ENCODE results near the gene TCF20. TPM values are rescaled to one million over a fixed set of nuclear protein-coding genes. Genes with fewer than 3 reads are reported as not detected.

TCF20 gene
- 53.7 and 67.4 TPM in 2 replicates for total RNA-seq (ENCODE audit: low replicate concordance)

DNA sequence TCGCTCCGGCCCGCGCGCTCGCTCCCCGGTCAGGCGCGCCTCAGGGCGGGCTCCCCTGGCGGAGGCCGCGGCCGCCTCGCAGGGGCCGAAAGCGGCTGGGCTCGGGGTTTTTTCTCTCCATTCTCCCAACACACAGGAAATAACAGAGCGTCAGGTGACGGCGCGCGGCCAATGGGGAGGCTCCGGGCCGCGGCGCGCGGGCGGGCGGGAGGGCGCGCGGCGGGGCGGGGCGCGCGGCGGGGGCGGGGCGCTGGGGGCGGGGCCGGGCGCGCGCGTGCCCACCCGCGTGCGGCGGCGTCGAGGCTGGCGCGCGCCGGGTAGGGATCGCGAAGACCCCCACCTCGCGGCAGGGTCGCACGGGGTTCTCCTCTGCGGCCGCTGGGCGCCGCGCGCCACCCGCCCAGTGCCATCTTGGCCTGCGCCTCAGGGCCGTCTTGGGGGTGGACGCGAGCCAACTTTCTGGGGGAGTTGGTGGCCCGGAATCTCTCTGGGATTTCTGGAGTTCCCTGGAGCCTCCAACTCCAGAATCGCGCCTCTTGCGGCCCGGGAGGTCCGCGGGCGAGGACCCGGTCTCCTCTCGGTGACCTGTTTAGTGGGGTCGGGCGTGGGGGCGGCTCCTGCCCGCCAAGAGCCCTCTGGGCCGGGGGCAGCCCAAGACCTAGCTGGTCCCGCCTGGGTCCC is at the start of gene TCF20:
TCF20 (minus strand) TSS at position 144 of the 681 bp plus-strand sequence. CDS start 55,348 bp downstream, outside the sequence.
- H3K27ac Mint-ChIP-seq: no peak within 1 kb of the TSS
- H3K4me3 ChIP-seq: peak within 1 kb of the TSS; percentile 88

DNA sequence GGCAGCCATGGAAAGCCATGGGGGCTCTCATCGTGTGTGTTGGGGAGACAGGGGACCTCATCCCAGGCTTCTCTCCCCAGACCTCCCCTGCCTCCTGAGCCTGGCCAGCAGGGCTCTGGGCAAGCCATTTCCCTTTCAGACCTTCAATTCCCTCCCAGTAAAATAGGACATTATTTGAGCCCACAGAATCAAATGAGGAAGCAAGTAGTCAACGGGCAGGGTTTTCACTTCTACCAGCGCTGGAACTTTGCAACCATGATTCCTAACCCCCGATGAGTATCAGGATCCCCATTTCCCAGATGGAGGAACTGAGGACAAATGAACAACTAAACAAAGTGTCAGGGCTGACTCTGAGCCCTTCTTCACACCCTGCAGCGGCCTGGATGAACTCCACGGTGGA is 48.9 kb upstream of the TCF20 start:
- peaks cover 65% of the 10 kb centered on the region for H3K4me1 Mint-ChIP-seq

More for the DNA sequence above, at the start of gene TCF20:
- H3K36me3 Mint-ChIP-seq: peaks cover 1% of the 10 kb centered on the region
- no peaks in the 10 kb centered on the region for H3K9me3 Mint-ChIP-seq
- H3K4me3 Mint-ChIP-seq: peak within 1 kb of the TSS; percentile 90
- peaks cover 43% of the 10 kb centered on the region for H3K4me1 ChIP-seq
- peaks cover 55% of the 10 kb centered on the region for H3K4me1 Mint-ChIP-seq
- H3K36me3 ChIP-seq: no peaks in the 10 kb centered on the region
- peak within 1 kb of the TSS; percentile 94 for H3K4me2 ChIP-seq
- DNase-seq (ENCODE audit: low spot score): peak; percentile 92
- H3K27ac ChIP-seq: peak within 1 kb of the TSS; percentile 14
- H3F3A ChIP-seq (ENCODE audit: low read depth): peaks cover 63% of the 10 kb centered on the region
- H3K27me3 ChIP-seq: no peaks in the 10 kb centered on the region
- TF ChIP-seq EZH2phosphoT487 (IDR thresholded peaks at IDR 0.05) (no peak), EZH2 (IDR thresholded peaks at IDR 0.05) (no peak)
- TF ChIP-seq, protein P1, sequence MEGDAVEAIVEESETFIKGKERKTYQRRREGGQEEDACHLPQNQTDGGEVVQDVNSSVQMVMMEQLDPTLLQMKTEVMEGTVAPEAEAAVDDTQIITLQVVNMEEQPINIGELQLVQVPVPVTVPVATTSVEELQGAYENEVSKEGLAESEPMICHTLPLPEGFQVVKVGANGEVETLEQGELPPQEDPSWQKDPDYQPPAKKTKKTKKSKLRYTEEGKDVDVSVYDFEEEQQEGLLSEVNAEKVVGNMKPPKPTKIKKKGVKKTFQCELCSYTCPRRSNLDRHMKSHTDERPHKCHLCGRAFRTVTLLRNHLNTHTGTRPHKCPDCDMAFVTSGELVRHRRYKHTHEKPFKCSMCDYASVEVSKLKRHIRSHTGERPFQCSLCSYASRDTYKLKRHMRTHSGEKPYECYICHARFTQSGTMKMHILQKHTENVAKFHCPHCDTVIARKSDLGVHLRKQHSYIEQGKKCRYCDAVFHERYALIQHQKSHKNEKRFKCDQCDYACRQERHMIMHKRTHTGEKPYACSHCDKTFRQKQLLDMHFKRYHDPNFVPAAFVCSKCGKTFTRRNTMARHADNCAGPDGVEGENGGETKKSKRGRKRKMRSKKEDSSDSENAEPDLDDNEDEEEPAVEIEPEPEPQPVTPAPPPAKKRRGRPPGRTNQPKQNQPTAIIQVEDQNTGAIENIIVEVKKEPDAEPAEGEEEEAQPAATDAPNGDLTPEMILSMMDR (IDR thresholded peaks at IDR 0.05): no peak
- H3K79me2 ChIP-seq (ENCODE audit: low read depth): peaks cover 45% of the 10 kb centered on the region
- peaks cover 66% of the 10 kb centered on the region for H4K20me1 ChIP-seq (ENCODE audit: low read depth)
- H3K27me3 Mint-ChIP-seq (ENCODE audit: insufficient read depth, low read depth): peaks cover 5% of the 10 kb centered on the region
- H2AFZ ChIP-seq (replicated peaks): no peak within 1 kb of the TSS
- peak within 1 kb of the TSS; percentile 50 for H3K9ac ChIP-seq
- no peaks in the 10 kb centered on the region for H3K9me3 ChIP-seq (ENCODE audit: low read depth)

DNA sequence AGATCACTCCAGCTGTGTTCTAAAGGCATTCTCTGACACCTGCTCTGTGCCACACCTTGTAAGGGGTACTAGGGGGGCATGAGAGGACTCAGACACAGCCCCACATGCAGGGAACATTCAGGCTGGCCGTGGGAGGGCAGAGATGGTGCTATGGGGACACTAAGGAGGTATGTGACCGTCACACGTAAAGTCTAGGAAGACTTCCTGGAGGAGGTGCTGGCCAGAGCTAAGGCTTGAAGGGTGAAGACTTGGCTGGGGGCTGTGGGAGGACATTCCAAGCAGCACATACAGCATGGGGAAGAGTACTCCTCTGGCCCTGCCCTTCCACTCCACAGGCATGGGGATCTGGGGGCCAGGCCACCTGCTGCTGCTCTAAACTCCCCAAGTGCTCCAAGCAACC is 48.5 kb upstream of the TCF20 start:
- Mint-ChIP-seq H3K4me3 (no peak overlapping the region), H3K9me3 (no peaks in the 10 kb centered on the region), H3K27ac (no peak overlapping the region), H3K36me3 (no peaks in the 10 kb centered on the region), H3K4me1 (peaks cover 67% of the 10 kb centered on the region), H3K27me3 (ENCODE audit: insufficient read depth, low read depth) (peaks cover 16% of the 10 kb centered on the region)
- Histone ChIP-seq H3K27me3 (no peaks in the 10 kb centered on the region), H3K36me3 (no peaks in the 10 kb centered on the region), H3K9ac (no peak overlapping the region), H4K20me1 (ENCODE audit: low read depth) (peaks cover 25% of the 10 kb centered on the region), H3K4me1 (peaks cover 49% of the 10 kb centered on the region), H2AFZ (replicated peaks) (no peak overlapping the region), H3K4me3 (no peak overlapping the region), H3K79me2 (ENCODE audit: low read depth) (no peaks in the 10 kb centered on the region), H3F3A (ENCODE audit: low read depth) (peaks cover 29% of the 10 kb centered on the region), H3K4me2 (no peak overlapping the region), H3K9me3 (ENCODE audit: low read depth) (no peaks in the 10 kb centered on the region), H3K27ac (no peak overlapping the region)
- TF ChIP-seq, protein P1 (IDR thresholded peaks at IDR 0.05): no peak
- TF ChIP-seq EZH2 (IDR thresholded peaks at IDR 0.05) (no peak), EZH2phosphoT487 (IDR thresholded peaks at IDR 0.05) (no peak)
- no peak for DNase-seq (ENCODE audit: low spot score)

More for the DNA sequence above, 48.9 kb upstream of the TCF20 start:
- peaks cover 25% of the 10 kb centered on the region for H3F3A ChIP-seq (ENCODE audit: low read depth)
- no peak overlapping the region for H3K27ac Mint-ChIP-seq
- no peaks in the 10 kb centered on the region for H3K9me3 Mint-ChIP-seq
- no peaks in the 10 kb centered on the region for H3K36me3 ChIP-seq
- peaks cover 44% of the 10 kb centered on the region for H3K4me1 ChIP-seq
- peaks cover 21% of the 10 kb centered on the region for H4K20me1 ChIP-seq (ENCODE audit: low read depth)
- no peak overlapping the region for H3K4me3 Mint-ChIP-seq
- no peaks in the 10 kb centered on the region for H3K9me3 ChIP-seq (ENCODE audit: low read depth)
- TF ChIP-seq, protein P1 (IDR thresholded peaks at IDR 0.05): no peak
- no peak for TF ChIP-seq EZH2phosphoT487 (IDR thresholded peaks at IDR 0.05)
- TF ChIP-seq EZH2 (IDR thresholded peaks at IDR 0.05): no peak
- H3K27me3 ChIP-seq: no peaks in the 10 kb centered on the region
- H2AFZ ChIP-seq (replicated peaks): no peak overlapping the region
- H3K4me3 ChIP-seq: no peak overlapping the region
- H3K27ac ChIP-seq: no peak overlapping the region
- H3K4me2 ChIP-seq: no peak overlapping the region
- H3K36me3 Mint-ChIP-seq: no peaks in the 10 kb centered on the region
- DNase-seq (ENCODE audit: low spot score): no peak
- H3K27me3 Mint-ChIP-seq (ENCODE audit: insufficient read depth, low read depth): peaks cover 14% of the 10 kb centered on the region
- H3K9ac ChIP-seq: no peak overlapping the region
- no peaks in the 10 kb centered on the region for H3K79me2 ChIP-seq (ENCODE audit: low read depth)

Data from neural progenitor cell (in vitro differentiated cells).